Measurements from ENCODE around the gene THAP3.

- TF ChIP-seq CTCF (IDR thresholded peaks at IDR 0.05) (no peak), POLR2A (IDR thresholded peaks at IDR 0.05) (no peak)
These were observed 2.4 kb downstream of the THAP3 start for GRCh38 chr1:6627031-6627430.

Data from adrenal gland (tissue), 5 donors.